ENCODE results near the gene KPNA6. TPM values are rescaled to one million over a fixed set of nuclear protein-coding genes. Genes with fewer than 3 reads are reported as not detected.

Gene KPNA6
- total and polyA plus RNA-seq, 2 of the 13 experiments (the other 11 are each of a cell fraction or from before 2014, with no cell fraction given) = 22.0 to 47.5 TPM

DNA sequence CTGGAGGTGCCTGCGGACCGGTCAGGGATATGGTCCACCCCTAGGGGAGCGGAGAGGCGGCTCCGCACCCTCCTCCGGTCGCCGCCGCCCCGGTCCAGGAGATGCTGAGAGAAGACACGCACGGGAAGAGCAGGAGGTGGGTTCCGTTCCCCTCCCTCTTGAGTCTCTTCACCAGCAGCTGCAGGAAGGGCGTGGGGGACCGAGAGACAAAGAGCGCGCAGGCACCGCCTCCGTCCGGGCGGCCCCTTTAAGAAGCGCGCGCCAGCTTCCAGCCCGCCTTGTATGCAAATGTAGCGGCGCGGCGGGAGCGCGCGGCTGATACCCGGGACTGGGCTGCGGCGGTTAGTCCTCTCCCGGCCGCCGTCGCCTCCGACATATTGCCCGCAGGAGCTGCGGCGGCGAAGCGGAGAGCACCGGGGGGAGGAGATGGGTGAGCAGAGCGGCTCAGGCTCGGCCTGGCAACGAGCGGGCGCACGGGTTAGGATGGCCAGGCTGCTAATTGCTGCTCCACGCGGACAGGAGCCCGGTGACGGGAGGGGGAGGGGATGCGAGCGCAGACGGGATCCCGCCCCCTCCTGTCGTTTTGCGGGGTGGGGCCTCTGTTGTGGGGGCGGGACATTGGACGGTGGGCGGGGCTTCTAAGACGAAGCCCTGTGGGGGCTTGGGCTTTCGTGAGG lies 35.1 kb upstream of the KPNA6 start, which contains the start of gene TMEM39B (continued):
- TF ChIP-seq, protein P1, sequence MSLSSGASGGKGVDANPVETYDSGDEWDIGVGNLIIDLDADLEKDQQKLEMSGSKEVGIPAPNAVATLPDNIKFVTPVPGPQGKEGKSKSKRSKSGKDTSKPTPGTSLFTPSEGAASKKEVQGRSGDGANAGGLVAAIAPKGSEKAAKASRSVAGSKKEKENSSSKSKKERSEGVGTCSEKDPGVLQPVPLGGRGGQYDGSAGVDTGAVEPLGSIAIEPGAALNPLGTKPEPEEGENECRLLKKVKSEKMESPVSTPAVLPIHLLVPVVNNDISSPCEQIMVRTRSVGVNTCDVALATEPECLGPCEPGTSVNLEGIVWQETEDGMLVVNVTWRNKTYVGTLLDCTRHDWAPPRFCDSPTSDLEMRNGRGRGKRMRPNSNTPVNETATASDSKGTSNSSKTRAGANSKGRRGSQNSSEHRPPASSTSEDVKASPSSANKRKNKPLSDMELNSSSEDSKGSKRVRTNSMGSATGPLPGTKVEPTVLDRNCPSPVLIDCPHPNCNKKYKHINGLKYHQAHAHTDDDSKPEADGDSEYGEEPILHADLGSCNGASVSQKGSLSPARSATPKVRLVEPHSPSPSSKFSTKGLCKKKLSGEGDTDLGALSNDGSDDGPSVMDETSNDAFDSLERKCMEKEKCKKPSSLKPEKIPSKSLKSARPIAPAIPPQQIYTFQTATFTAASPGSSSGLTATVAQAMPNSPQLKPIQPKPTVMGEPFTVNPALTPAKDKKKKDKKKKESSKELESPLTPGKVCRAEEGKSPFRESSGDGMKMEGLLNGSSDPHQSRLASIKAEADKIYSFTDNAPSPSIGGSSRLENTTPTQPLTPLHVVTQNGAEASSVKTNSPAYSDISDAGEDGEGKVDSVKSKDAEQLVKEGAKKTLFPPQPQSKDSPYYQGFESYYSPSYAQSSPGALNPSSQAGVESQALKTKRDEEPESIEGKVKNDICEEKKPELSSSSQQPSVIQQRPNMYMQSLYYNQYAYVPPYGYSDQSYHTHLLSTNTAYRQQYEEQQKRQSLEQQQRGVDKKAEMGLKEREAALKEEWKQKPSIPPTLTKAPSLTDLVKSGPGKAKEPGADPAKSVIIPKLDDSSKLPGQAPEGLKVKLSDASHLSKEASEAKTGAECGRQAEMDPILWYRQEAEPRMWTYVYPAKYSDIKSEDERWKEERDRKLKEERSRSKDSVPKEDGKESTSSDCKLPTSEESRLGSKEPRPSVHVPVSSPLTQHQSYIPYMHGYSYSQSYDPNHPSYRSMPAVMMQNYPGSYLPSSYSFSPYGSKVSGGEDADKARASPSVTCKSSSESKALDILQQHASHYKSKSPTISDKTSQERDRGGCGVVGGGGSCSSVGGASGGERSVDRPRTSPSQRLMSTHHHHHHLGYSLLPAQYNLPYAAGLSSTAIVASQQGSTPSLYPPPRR (CRISPR knock-in tag; IDR thresholded peaks at IDR 0.05; ENCODE audit: borderline replicate concordance) = peak; percentile 66; the same call in 1 of the 2 replicates
- TF ChIP-seq, protein P2, sequence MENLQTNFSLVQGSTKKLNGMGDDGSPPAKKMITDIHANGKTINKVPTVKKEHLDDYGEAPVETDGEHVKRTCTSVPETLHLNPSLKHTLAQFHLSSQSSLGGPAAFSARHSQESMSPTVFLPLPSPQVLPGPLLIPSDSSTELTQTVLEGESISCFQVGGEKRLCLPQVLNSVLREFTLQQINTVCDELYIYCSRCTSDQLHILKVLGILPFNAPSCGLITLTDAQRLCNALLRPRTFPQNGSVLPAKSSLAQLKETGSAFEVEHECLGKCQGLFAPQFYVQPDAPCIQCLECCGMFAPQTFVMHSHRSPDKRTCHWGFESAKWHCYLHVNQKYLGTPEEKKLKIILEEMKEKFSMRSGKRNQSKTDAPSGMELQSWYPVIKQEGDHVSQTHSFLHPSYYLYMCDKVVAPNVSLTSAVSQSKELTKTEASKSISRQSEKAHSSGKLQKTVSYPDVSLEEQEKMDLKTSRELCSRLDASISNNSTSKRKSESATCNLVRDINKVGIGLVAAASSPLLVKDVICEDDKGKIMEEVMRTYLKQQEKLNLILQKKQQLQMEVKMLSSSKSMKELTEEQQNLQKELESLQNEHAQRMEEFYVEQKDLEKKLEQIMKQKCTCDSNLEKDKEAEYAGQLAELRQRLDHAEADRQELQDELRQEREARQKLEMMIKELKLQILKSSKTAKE (CRISPR knock-in tag; IDR thresholded peaks at IDR 0.05; ENCODE audit: borderline replicate concordance) = no peak
- TF ChIP-seq ZNF101 (CRISPR knock-in tag; IDR thresholded peaks at IDR 0.05; ENCODE audit: borderline replicate concordance, low read depth) = 0 out of 2 replicates have a peak, but pooled peaks have one; percentile 15
- TF ChIP-seq ZNF33A (CRISPR knock-in tag; IDR thresholded peaks at IDR 0.05; ENCODE audit: borderline replicate concordance) = no peak
- TF ChIP-seq NR2C2 (CRISPR knock-in tag; IDR thresholded peaks at IDR 0.05; ENCODE audit: borderline replicate concordance) = no peak
- TF ChIP-seq, protein P3, sequence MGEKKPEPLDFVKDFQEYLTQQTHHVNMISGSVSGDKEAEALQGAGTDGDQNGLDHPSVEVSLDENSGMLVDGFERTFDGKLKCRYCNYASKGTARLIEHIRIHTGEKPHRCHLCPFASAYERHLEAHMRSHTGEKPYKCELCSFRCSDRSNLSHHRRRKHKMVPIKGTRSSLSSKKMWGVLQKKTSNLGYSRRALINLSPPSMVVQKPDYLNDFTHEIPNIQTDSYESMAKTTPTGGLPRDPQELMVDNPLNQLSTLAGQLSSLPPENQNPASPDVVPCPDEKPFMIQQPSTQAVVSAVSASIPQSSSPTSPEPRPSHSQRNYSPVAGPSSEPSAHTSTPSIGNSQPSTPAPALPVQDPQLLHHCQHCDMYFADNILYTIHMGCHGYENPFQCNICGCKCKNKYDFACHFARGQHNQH (CRISPR knock-in tag; IDR thresholded peaks at IDR 0.05) = peak; percentile 33
- TF ChIP-seq MBD4 (IDR thresholded peaks at IDR 0.05; ENCODE audit: borderline replicate concordance, low read length) = no peak
- TF ChIP-seq, protein P4, sequence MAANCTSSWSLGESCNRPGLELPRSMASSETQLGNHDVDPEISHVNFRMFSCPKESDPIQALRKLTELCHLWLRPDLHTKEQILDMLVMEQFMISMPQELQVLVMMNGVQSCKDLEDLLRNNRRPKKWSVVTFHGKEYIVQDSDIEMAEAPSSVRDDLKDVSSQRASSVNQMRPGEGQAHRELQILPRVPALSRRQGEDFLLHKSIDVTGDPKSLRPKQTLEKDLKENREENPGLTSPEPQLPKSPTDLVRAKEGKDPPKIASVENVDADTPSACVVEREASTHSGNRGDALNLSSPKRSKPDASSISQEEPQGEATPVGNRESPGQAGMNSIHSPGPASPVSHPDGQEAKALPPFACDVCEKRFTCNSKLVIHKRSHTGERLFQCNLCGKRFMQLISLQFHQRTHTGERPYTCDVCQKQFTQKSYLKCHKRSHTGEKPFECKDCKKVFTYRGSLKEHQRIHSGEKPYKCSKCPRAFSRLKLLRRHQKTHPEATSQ (CRISPR knock-in tag; IDR thresholded peaks at IDR 0.05; ENCODE audit: borderline replicate concordance) = no peak
- TF ChIP-seq SMARCE1 (IDR thresholded peaks at IDR 0.05; ENCODE audit: borderline replicate concordance) = no peak
- peak; percentile 81 for TF ChIP-seq TFDP2 (CRISPR knock-in tag; IDR thresholded peaks at IDR 0.05)
- TF ChIP-seq CEBPZ (IDR thresholded peaks at IDR 0.05; ENCODE audit: low read length) = no peak
- TF ChIP-seq REPIN1 (CRISPR knock-in tag; IDR thresholded peaks at IDR 0.05; ENCODE audit: borderline replicate concordance, low read depth) = peak; percentile 60; the same call in 1 of the 2 replicates
